GM18508 (cell line): ENCODE results near the gene ZNF304.
"Not testable (repeated sequence)": the region's sequence is repeated elsewhere in the genome, so short reads cannot be mapped to it uniquely, and the experiment has no call there.

Source experiments
- ATAC-seq: cut with Tn5 transposase; IDR thresholded peaks from one replicate; pipeline ENCODE4 v1.9.1; 2021; ENCODE audit warnings: moderate number of reproducible peaks; ENCODE audit not compliant: insufficient read depth, unreplicated experiment

Gene ZNF304

DNA sequence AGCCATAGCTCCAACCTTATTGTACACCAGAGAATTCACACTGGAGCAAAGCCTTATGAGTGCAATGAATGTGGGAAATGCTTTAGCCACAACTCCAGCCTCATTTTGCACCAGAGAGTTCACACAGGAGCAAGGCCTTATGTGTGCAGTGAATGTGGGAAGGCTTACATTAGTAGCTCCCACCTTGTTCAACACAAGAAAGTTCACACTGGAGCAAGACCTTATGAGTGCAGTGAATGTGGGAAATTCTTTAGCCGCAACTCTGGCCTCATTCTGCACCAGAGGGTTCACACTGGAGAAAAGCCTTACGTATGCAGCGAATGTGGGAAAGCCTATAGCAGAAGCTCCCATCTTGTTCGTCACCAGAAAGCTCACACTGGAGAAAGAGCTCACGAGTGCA is 6.3 kb downstream of the ZNF304 start:
- no peak for ATAC-seq

DNA sequence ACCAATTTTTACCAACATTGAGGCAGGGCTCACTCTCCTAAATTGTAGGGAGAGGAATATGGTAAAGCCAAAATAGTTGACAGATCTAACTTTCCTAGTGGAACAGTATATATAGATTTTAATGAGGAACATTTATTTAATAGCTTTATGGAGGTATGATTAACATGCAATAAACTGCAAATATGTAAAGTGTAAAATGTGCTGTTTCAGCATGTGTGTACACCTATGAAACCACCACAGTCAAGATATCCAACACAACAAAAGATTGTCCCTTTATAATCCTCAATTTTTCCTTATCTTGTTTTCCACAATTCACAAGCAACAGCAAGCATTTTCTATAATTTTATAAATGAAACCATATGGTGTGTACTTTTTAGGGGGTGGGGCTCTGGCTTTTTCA is 8.2 kb downstream of the ZNF304 start:
- ATAC-seq = no peak

DNA sequence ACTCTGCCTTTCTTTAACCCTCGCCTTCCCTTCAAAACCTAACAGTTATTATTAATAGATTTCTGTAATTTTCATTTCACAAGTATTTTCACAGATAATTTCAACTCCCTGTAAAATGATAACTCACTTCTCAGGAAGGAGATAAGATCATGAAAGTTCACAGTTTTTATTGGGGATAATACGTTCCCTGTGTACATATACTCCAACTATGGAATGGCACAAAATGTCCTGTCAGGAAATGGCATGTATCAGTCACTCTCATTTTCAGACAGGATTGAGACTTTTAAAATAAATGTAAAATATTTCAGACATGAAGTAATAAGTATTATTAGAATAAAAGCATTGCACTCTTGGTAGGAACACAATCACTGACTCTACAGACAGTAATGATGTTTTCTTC is 11.3 kb downstream of the ZNF304 start:
- no peak for ATAC-seq

DNA sequence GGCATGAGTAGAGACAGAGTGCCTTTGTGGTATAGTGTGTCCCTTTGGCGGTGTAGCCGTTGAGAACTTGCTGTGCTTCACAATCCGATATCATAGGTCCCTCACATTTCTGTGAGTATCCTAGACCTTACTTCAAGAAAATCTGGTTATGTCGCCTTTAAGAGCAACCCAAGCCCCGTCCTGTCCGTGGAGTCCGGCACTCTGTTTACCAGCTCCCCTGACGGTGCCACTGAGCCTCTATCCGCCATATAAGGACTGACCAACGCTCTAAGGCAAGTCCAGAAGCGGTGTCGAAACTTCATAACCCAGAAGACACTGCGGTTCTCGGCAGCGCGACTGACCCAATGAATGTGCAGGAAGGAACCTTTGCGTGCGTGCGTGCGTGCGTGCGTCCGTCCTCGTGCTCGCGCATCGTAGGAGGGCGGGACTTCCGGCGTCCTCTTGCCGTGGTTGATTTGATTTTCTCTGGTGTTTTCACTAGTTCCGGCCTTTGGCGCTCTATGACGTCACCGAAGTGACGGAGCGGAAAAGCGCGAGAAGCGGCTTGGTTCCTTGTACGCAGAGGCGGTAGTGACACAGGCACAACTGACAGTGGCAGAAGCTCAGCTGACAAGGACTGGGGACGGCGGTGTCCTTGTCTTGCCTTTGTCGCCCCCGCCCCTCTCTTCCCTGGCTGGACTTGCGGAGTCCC is 12.1 kb downstream of the ZNF304 start, which contains the start of the genes TRAPPC2B and ZNF547:
TRAPPC2B (plus strand) TSS at position 555 of the 691 bp plus-strand sequence. CDS start 1,283 bp downstream, outside the sequence.
ZNF547 (plus strand) TSS at position 555 of the 691 bp plus-strand sequence. CDS start 5,005 bp downstream, outside the sequence.
- ATAC-seq = peak; percentile 94

DNA sequence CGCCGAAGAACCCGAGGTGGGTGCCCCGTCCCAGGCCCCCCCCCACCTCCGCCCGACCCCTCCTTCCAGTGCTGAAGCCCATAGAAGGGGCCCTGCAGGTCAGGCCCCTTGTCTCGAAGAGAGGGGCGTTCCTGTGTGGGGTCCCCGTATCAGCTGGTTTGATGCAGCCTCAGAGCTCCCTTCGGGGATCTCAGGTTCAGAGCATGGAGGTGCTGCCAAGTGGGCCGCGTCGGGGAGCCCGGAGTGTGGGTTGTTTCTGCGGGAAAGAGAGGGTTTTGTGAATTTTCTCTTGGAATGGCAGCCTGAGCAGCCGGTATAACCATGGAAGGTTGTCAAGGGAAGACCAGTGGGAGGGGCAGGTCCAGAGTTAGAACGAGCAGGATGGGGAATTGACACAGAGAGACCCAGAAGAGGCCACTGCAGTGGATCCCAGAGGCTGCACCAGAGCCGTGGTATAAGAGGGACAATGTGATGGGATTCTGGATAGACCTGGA is 12.7 kb downstream of the ZNF304 start:
- ATAC-seq = no peak

DNA sequence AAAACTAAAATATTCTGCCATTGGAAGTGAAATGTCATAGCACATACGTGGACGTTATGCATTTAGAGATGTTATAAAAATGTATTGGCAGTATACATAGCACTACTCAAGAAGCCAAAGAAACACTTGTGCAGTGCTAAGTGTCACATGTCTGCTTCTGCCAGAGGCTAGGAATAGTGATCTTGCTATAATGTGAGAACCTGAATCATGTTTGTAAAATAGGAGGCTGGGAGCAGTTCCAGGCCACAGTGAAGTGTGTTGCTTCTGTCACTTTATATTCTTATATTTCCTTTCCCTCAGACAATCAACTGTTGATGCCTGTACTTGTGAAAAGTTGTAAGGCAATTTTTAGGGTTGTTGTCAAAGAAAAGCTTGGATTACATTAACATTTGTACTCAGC is 15.7 kb downstream of the ZNF304 start:
- ATAC-seq = no peak

DNA sequence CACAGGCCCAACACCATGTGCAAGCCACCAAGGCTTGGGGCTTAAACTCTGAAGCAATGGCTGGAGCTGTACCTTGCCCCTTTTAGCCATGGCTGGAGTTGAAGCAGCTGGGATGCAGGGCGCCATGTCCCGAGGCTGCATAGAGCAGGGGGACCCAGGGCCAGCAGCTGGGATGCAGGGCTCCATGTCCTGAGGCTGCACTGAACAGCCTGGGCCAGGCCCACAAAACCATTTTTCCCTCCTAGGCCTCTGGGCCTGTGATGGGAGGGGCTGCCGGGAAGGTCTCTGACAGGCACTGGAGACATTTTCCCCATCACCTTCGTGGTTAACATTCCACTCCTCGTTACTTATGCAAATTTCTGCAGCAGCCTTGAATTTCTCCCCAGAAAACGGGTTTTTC is 23.1 kb downstream of the ZNF304 start:
- no peak for ATAC-seq

DNA sequence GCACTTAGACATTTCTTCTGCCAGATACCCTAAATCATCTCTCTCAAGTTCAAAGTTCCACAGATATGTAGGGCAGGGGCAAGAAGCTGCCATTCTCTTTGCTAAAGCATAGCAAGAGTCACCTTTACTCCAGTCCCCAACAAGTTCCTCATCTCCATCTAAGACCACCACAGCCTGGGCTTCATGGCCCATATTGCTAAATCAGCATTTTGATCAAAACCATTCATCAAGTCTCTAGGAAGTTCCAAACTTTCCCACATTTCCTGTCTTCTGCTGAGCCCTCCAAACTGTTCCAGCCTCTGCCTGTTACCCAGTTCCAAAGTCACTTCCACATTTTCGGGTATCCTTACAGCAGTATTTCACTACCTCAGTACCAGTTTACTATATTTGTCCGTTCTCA is 23.6 kb downstream of the ZNF304 start:
- not testable (repeated sequence) for ATAC-seq

DNA sequence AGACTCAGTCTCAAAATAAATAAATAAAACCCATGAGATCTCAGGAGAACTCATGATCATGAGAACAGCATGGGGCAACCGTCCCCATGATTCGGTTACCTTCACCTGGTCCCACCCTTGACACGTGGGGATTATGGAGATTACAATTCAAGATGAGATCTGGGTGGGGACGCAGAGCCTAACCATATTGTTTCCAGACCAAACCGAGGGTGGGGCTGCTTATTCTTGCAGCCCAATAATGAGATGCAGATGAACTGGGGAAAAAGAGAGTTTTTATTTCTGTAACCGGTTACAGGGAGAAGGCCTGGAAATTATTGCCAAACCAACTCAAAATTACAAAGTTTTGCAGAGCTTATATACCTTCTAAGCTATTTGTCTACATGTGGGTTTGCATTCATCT is 25.1 kb downstream of the ZNF304 start:
- ATAC-seq = no peak

DNA sequence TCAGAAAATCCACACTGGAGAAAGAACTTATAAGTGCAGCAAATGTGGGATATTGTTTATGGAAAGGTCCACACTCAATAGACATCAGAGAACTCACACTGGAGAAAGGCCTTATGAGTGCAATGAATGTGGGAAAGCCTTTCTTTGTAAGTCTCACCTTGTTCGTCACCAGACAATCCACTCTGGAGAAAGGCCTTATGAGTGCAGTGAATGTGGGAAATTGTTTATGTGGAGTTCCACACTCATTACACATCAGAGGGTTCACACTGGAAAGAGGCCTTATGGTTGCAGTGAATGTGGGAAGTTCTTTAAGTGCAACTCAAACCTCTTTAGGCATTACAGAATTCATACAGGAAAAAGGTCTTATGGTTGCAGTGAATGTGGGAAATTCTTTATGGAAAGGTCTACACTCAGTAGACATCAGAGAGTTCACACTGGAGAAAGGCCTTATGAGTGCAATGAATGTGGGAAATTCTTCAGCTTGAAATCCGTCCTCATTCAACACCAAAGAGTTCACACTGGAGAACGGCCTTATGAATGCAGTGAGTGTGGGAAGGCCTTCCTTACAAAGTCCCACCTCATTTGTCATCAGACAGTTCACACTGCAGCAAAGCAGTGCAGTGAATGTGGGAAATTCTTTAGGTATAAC is 26.6 kb downstream of the ZNF304 start:
- ATAC-seq = no peak

DNA sequence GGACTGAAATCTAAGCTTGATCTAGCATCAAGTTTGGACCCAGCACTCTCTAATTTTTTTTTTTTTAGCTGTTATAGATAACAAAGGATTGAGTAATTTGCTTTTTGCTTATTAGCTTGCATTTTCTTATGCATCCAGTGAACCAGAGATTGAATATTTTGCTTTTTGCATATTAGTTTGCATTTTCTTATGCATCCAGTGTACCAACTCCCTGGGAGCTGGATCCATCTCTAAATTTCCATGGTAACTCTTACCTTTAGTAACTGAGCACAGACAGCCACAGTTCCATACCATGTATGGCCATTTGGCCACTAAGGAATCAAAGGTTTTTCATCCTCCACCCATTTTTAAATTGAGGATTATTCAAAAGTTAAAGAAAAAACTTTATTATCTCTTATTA is 29.9 kb downstream of the ZNF304 start:
- ATAC-seq = no peak

DNA sequence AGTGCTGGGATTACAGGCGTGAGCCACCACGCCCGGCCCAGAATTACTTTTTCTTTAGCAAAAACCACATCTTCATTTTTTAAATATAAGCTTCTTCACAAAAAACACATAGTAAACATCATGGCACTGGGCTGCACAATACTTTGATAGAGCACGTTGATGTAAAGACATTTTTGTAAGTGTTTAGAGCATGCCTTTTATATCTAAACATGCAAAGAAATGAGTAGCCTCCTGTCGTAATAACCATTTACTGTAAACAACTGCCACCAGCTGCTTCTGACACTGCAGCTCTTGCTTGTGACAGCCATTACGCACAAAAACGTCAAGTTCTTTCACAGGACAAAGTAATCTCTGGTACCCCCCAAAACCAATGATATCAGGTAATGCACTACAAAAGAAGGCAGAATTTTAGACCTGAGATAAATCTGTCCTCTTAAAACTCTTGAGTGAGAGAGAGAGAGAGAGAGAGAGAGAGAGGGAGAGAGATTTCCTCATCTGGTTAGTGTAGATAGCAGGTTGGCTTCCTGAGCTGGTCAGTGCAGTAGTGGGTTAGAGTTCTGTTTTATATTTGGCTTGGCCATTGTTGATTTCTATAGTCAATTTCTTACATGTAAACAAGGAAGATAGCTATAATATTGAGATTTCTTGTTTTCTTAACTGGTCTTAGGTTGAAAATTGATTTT is 31.9 kb downstream of the ZNF304 start:
- no peak for ATAC-seq

DNA sequence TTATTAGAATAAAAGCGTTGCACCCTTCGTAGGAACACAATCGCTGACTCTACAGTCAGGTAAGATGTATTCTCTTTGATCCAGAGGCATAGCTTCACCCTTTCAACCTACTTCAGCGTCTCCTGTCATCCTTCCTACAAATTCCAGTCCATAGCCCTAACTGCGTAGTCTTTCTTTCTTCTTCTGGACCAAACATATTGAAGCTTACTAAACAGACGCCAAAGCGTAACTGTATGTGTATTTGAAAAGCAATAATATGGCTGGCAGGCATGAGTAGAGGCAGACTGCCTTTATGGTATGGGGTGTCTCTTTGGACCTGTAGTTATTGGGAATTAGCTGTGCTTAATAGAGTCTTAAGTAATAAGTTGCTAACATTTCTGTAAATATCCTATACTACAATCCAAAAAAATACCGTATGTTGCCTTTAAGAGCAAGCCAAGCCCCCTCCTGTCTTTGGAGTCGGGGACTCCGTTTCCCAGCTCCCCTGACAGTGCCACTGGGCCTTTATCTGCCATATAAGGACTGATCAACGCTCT is 38.2 kb downstream of the ZNF304 start:
- no peak for ATAC-seq

DNA sequence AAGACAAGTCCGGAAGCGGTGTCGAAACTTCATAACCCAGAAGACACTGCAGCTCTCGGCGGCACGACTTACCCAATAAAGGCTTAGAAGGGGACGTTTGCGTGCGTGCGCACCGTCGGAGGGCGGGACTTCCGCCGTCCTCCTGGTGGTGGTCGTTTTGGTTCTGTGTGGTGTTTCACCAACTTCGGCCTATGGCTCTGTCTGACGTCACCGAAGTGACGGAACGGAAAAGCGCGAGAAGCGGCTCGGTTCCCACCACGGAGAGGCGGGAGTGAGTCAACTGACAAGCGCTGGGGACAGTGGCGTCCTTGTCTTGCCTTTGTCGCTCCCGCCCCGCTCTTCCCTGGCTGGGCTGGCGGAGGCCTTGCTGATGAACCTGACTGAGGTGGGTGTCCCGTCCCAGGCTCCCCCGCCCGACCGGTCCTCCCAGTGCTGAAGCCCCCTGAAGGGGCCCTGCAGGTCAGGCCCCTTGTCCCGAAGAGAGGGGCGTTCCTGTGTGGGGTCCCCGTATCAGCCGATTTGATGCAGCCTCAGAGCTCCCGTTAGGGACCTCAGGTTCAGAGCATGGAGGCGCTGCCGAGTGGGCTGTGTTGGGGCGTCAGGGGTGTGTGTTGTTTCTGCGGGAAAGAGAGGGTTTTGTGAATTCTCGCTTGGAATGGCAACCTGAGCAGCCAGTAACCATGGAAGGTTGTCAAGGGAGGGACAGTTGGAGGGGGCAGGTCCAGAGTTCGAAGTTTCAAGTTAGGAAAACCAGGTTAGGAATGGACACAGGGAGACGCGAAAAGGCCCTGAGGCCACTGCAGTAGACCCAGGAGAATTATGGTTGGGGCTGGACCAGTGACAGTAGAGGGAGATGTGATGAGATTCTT is 38.9 kb downstream of the ZNF304 start, which contains the start of gene ZNF548:
ZNF548 (plus strand) TSS at position 125 of the 869 bp plus-strand sequence; CDS start at position 371, 246 bp downstream.
- ATAC-seq = peak; percentile 93

DNA sequence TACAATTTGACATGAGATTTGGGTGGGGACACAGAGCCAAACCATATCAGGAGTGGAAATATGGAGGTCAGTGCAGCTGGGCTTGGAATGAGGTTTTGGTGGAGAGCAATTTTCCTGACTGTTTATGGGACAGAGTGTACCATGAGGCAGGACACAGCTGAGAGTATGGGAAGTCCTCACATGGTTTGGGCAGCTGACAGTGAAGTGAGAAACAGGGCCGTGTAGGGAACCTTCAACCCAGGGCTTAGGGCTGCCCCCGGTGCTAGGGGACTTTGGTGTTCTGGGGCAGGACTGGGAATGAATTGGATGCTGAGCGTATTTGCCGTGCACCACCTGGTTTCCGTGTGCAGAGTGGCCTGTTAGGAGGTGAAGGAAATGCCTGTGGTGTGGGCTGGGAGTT is 44.6 kb downstream of the ZNF304 start:
- ATAC-seq = no peak

DNA sequence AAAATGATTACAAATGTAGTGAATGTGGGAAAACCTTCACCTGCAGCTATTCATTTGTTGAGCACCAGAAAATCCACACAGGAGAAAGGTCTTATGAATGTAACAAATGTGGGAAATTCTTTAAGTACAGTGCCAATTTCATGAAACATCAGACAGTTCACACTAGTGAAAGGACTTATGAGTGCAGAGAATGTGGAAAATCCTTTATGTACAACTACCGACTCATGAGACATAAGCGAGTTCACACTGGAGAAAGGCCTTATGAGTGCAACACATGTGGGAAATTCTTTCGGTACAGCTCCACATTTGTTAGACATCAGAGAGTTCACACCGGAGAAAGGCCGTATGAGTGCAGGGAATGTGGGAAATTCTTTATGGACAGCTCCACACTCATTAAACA is 47.8 kb downstream of the ZNF304 start:
- no peak for ATAC-seq

DNA sequence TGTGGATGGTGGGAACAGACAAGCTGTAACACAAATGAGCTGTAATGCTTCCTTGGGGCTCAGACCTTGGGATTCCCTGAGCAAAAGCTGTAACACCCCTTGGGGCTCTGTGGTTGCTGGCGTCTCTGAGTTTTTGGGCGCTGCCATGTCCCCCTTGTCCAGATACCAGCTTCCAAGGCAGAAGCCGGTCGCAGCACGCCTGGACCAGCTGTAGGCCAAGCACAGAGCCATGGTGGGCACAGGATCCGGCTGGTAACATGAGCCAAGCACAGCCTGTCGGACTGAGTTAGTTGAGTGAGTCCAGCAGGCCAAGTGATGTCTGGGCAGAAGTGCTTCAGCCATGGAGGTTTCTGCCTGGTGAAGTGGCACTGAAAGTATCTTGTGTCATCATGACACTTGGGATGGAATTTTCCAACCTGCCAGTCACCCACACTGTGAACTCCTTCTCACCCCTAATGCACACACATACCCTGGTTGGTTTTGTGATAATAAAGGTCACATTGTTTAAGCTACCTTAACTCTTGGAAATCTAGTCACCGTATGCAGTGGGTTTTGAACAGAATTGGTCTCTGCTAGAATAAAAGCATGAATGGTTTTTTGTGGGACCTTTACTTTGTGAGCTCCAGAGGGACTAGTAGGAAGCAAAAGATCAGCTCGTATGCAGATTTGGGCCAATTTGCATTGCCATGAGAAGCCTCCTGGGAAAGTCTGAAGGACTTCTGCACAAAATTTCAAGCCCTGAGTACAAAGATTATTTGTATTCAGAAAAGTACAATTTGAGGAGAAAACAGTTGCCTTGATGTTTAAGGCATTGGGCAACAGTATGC is 52.9 kb downstream of the ZNF304 start:
- no peak for ATAC-seq

DNA sequence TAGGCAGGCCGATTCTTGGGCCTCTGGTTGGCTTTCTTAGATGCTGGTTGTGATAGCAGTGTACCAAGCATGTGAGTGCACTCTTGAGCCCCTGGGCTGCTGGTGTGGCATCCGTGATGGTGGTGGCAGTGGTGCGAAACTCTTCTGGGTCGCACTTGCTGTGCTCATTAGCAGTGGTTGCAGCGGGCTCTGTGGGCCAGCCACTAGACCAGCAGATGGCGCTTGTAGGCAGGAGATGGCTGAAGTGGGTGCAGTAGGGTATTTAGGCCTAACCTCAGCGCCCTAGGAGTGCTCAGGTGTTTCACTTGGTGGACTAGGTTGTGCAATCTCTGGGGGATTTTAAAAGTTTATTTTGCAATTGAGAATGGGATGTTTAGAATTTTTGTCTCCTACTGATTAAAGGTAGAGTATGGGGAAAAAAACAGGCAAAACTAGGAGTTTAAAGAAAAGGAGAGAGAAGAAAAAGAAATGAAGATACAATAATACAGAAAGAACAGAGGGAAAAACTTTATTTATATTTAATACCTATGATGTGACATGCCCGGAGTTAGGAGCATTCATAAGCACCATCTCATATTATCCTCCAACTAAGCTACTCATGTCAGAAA is 55.5 kb downstream of the ZNF304 start:
- ATAC-seq = no peak
